Suppressor macrophage treated with lipopolysaccharide for 4 hours (primary cell): Measurements from ENCODE around the gene KYNU.
"Not testable (repeated sequence)": the region's sequence is repeated elsewhere in the genome, so short reads cannot be mapped to it uniquely, and the experiment has no call there.

Experiments
- DNase-seq: peaks from one replicate; pipeline ENCODE4 v3.0.0-alpha.2; 2020

KYNU gene

GRCh38 chr2:142926445-142926844, 49.0 kb downstream of the KYNU start:
- DNase-seq = no peak

- no peak for DNase-seq
These were observed 53.5 kb downstream of the KYNU start for GRCh38 chr2:142930835-142931398.

- DNase-seq = no peak
These were observed 56.5 kb downstream of the KYNU start for GRCh38 chr2:142933916-142934315.

- DNase-seq = no peak
These were observed 58.2 kb downstream of the KYNU start for GRCh38 chr2:142935563-142936089.

GRCh38 chr2:142936629-142937028, 59.2 kb downstream of the KYNU start:
- no peak for DNase-seq

GRCh38 chr2:142937347-142937746, 59.9 kb downstream of the KYNU start:
- DNase-seq = no peak

- no peak for DNase-seq
These were observed 60.8 kb downstream of the KYNU start for GRCh38 chr2:142938240-142938639.

GRCh38 chr2:142940606-142941223, 63.3 kb downstream of the KYNU start:
- no peak for DNase-seq

GRCh38 chr2:142942690-142943089, 65.2 kb downstream of the KYNU start:
- DNase-seq = no peak

GRCh38 chr2:142944264-142944663, 66.8 kb downstream of the KYNU start:
- DNase-seq = no peak

GRCh38 chr2:142944721-142945120, 67.3 kb downstream of the KYNU start:
- no peak for DNase-seq

GRCh38 chr2:142946941-142947340, 69.5 kb downstream of the KYNU start:
- DNase-seq = no peak

- DNase-seq = not testable (repeated sequence)
These were observed 71.3 kb downstream of the KYNU start for GRCh38 chr2:142948723-142949122.

GRCh38 chr2:142950323-142950722, 72.9 kb downstream of the KYNU start:
- DNase-seq = not testable (repeated sequence)

GRCh38 chr2:142951190-142952007, 73.9 kb downstream of the KYNU start:
- no peak for DNase-seq

- DNase-seq = no peak
These were observed 74.6 kb downstream of the KYNU start for GRCh38 chr2:142952018-142952417.

GRCh38 chr2:142952793-142953494, 75.5 kb downstream of the KYNU start:
- DNase-seq = no peak

- no peak for DNase-seq
These were observed 77.0 kb downstream of the KYNU start for GRCh38 chr2:142954493-142954892.

- no peak for DNase-seq
These were observed 79.7 kb downstream of the KYNU start for GRCh38 chr2:142957144-142957543.

GRCh38 chr2:142961202-142961601, 83.7 kb downstream of the KYNU start:
- no peak for DNase-seq

GRCh38 chr2:142965443-142965842, 88.0 kb downstream of the KYNU start:
- no peak for DNase-seq

- DNase-seq = no peak
These were observed 88.8 kb downstream of the KYNU start for GRCh38 chr2:142966284-142966683.

- DNase-seq = no peak
These were observed 89.6 kb downstream of the KYNU start for GRCh38 chr2:142967060-142967459.
